ENCODE data around the gene ADGRE1.

ADGRE1 gene

GRCh38 chr19:6970443-6970842 lies 83.1 kb downstream of the ADGRE1 start:
- H3K9me3 ChIP-seq (ENCODE audit: control insufficient read depth, insufficient read depth, low read depth, low read length): no peaks in the 10 kb centered on the region
- no peaks in the 10 kb centered on the region for H3K4me1 ChIP-seq (ENCODE audit: control insufficient read depth, insufficient read depth, low read length)
- H3K36me3 ChIP-seq (ENCODE audit: control insufficient read depth in 2 of 2, insufficient read depth in 1 of 2, low read length in 2 of 2): no peaks in the 10 kb centered on the region
- H3K27ac ChIP-seq (ENCODE audit: extremely low read depth, low read depth, low read length): no peak overlapping the region
- H3K4me3 ChIP-seq (ENCODE audit: low read depth, low read length): no peak overlapping the region
- ChIA-PET CTCF (interaction anchor here (0.8 kb wide), 1 partner anchor 107 kb away, joined by 3 read pairs; no protein-coding TSS in a partner anchor), POLR2A (no interaction called here)
- no peak for TF ChIP-seq ZBTB21 (tag by site-specific recombination; IDR thresholded peaks at IDR 0.05)
- TF ChIP-seq ZNF280C (tag by site-specific recombination; IDR thresholded peaks at IDR 0.05): no peak
- no peak for TF ChIP-seq ZNF548 (tag by site-specific recombination; IDR thresholded peaks at IDR 0.05)
- TF ChIP-seq ZNF169 (tag by site-specific recombination; IDR thresholded peaks at IDR 0.05): no peak
- TF ChIP-seq PRDM6 (tag by site-specific recombination; IDR thresholded peaks at IDR 0.05): no peak
- no peak for TF ChIP-seq SP3 (tag by site-specific recombination; IDR thresholded peaks at IDR 0.05)
- no peak for TF ChIP-seq ZNF473 (tag by site-specific recombination; IDR thresholded peaks at IDR 0.05)
- no peak for TF ChIP-seq SP7 (tag by site-specific recombination; IDR thresholded peaks at IDR 0.05)
- no peak for TF ChIP-seq ZNF354C (tag by site-specific recombination; IDR thresholded peaks at IDR 0.05; ENCODE audit: borderline replicate concordance, low read depth)
- TF ChIP-seq TCF7L2 (IDR thresholded peaks at IDR 0.05; ENCODE audit: borderline replicate concordance, low read depth, low read length): no peak
- TF ChIP-seq HOXA7 (CRISPR knock-in tag; IDR thresholded peaks at IDR 0.05; ENCODE audit: borderline replicate concordance): no peak
- no peak for TF ChIP-seq SCRT1 (tag by site-specific recombination; IDR thresholded peaks at IDR 0.05; ENCODE audit: borderline replicate concordance)
- no peak for TF ChIP-seq ZNF148 (tag by site-specific recombination; IDR thresholded peaks at IDR 0.05; ENCODE audit: borderline replicate concordance)
- no peak for TF ChIP-seq EGR2 (tag by site-specific recombination; IDR thresholded peaks at IDR 0.05; ENCODE audit: low read depth)
- TF ChIP-seq YY2 (tag by site-specific recombination; IDR thresholded peaks at IDR 0.05): no peak
- no peak for TF ChIP-seq ZNF560 (tag by site-specific recombination; IDR thresholded peaks at IDR 0.05; ENCODE audit: borderline replicate concordance)
- no peak for TF ChIP-seq ZBTB8A (tag by site-specific recombination; IDR thresholded peaks at IDR 0.05)
- TF ChIP-seq ZBTB49 (tag by site-specific recombination; IDR thresholded peaks at IDR 0.05; ENCODE audit: low read depth): no peak
